Spleen (tissue), 11 donors: ENCODE measurements around the gene VEGFA. TPM values are rescaled to one million over a fixed set of nuclear protein-coding genes. Genes with fewer than 3 reads are reported as not detected.

ENCODE experiments used
- DNase-seq: peaks from one replicate; pipeline ENCODE4 v3.0.0-alpha.2; 2020
- H3K27ac ChIP-seq, 8 donors: fragments of 200-600 bp; sonication (generic) in 7 of 8; 1 replicate in 4 of 8; 2 replicates in 4 of 8; pipeline versions ENCODE4 v1.5.0 to v1.8.0; 2016 to 2021; ENCODE audit warnings: inconsistent platforms in 4 of 8, mild to moderate bottlenecking in 4 of 8, moderate library complexity in 1 of 8
- H3K27me3 ChIP-seq, 7 donors: fragments of 200-600 bp; sonication (generic) in 6 of 7; replicated peaks in 1 of 7; 1 replicate in 4 of 7; 2 replicates in 3 of 7; pipeline versions ENCODE4 v1.5.0 to v1.8.0; 2016 to 2021; ENCODE audit warnings: inconsistent platforms in 3 of 7, mild to moderate bottlenecking in 1 of 7
- H3K36me3 ChIP-seq, 6 donors: fragments of 200-600 bp; sonication (generic) in 5 of 6; 1 replicate in 4 of 6; 2 replicates in 2 of 6; pipeline versions ENCODE4 v1.5.0 to v1.8.0; 2016 to 2021; ENCODE audit warnings: inconsistent platforms in 2 of 6
- H3K4me1 ChIP-seq, 6 donors: fragments of 200-600 bp; sonication (generic) in 5 of 6; 1 replicate in 3 of 6; 2 replicates in 3 of 6; pipeline versions ENCODE4 v1.5.0 to v1.8.0; 2016 to 2021; ENCODE audit warnings: inconsistent platforms in 3 of 6
- H3K4me3 ChIP-seq, 8 donors: fragments of 200-600 bp; sonication (generic) in 7 of 8; 1 replicate in 4 of 8; 2 replicates in 4 of 8; pipeline versions ENCODE4 v1.5.0 to v1.8.0; 2016 to 2021; ENCODE audit warnings: inconsistent platforms in 4 of 8, mild to moderate bottlenecking in 4 of 8, moderate library complexity in 2 of 8
- H3K9me3 ChIP-seq, 8 donors: fragments of 200-600 bp; sonication (generic) in 7 of 8; 1 replicate in 4 of 8; 2 replicates in 4 of 8; pipeline versions ENCODE4 v1.5.0 to v1.8.0; 2016 to 2021; ENCODE audit warnings: inconsistent platforms in 4 of 8
- CTCF ChIP-seq, 11 experiments: fragments of 200-600 bp in 7 of 11; fragments of 450-650 bp in 4 of 11; sonication (generic) in 4 of 11; IDR thresholded peaks in 8 of 11; conservative IDR thresholded peaks in 3 of 11; 1 replicate in 7 of 11; 2 replicates in 4 of 11; pipeline versions ENCODE4 v1.4.0 to v1.8.0; 2016 to 2021; ENCODE audit warnings: antibody characterized with exemption in 11 of 11, inconsistent platforms in 4 of 11, mild to moderate bottlenecking in 1 of 11
- POLR2A ChIP-seq, 3 donors: fragments of 450-650 bp; IDR thresholded peaks; one replicate each; pipeline ENCODE4 v1.5.1; 2017; ENCODE audit warnings: antibody characterized with exemption in 3 of 3, mild to moderate bottlenecking in 1 of 3
- POLR2AphosphoS5 ChIP-seq, 3 donors: sonication (generic); formaldehyde crosslinking; IDR thresholded peaks; one replicate each; pipeline ENCODE4 v1.5.1; 2017; ENCODE audit warnings: antibody characterized with exemption in 3 of 3
- WGBS, 5 donors: extraction: QIAGEN DNeasy Blood & Tissue Kit in 3 of 5; methylation state at CpG; one replicate each; pipeline versions ENCODE4 v1.1.5 to v1.1.7; 2013 to 2018; 5-methylcytosine and 5-hydroxymethylcytosine counted together
- intact Hi-C: fragments of 100-400 bp; cut with DNase I; formaldehyde crosslinking; loops from one replicate; pipeline ENCODE4 v1.15.0; 2023; ENCODE audit warnings: low total_unique reads
- polyA plus RNA-seq, 3 donors: library from polyadenylated mRNA; stranded (reverse); fragments of 200-250 nt; gene quantifications; one replicate each; pipeline ENCODE4 v1.2.1, GENCODE V29; 2013
- total RNA-seq, 7 donors: library from RNA; depleted of rRNA in 3 of 7; stranded (reverse); fragments of >200 nt in 3 of 7; fragmentation: NEBNext Ultra II Directional in 4 of 7; extraction: Animal tissue kit (Norgen Biotek cat#: 25700) in 4 of 7; gene quantifications; one replicate each; pipeline versions ENCODE4 v1.1.0 to v1.2.1, GENCODE V29; 2016 to 2021
- donor health status: healthy with polysubstance abuse.
- donor health status: DM: no; HTN: no; CAD: no; lungs with moderate emphysema.
- donor health status: DM: no; HTN: no; CAD: no.
- donor health status: Bipolar disorder and iron deficiency.
- donor health status: healthy.
- donor health status: DM: no; HTN: no; CAD: no.
- donor health status: DM: yes; HTN: yes; CAD: no.

VEGFA gene
- total and polyA plus RNA-seq, 10 donors = 31.0 to 486 (median 153) TPM

DNA sequence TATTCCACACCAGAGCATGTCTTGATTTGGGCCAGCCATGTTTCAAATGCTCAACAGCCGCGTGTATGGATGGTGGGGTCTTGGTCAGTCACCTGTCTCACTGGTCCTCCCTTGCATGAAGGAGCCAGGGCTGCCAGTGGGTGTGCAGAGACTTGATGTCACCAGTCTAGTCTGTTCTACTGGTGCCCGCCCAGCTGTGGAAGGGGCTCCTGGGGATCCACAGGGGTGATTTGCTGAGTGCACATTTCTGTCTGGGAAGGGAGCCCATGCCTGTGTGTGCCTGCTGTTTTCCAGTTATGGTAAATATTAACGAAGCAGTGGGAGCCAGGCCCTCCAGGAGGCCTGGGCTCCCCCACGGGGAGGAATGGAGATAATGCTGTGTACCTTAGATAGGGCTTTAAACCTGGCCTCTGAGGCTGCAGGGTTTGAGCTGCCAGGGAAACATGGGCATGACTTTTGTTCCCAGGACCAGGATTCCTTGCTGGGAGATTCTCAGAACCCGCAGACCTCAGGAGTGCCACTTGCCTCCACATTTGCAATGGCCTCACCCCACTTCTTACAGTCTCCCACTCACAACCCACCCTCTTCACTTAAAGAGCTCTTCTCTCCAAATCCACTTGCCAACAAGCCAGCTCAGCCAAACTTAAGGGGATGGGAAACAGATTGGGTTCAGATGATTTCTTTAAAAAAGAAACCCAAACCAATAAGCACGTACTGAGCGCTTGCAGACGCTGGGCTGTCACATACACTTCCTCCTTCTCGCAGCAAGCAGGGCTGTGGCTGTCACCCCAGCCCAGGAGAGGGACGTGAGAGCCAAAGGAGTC lies 54.1 kb downstream of the VEGFA start:
- Histone ChIP-seq H3K36me3 (no peaks in the 10 kb centered on the region), H3K4me1 (peaks cover 0 to 21% (median 10%) of the 10 kb centered on the region in 6 donors), H3K4me3 (no peak overlapping the region), H3K27ac (no peak overlapping the region), H3K27me3 (no peaks in the 10 kb centered on the region), H3K9me3 (no peaks in the 10 kb centered on the region)
- DNase-seq = no peak
- TF ChIP-seq POLR2A (IDR thresholded peaks at IDR 0.05) (no peak), POLR2AphosphoS5 (IDR thresholded peaks at IDR 0.05) (no peak), CTCF (IDR thresholded peaks at IDR 0.05 in 8 of 11, conservative IDR thresholded peaks at IDR 0.05 in 3 of 11) (no peak)
- intact Hi-C loops = no loop called here
- WGBS, 5 donors = 51 to 53% (median 52%) methylated on average over 10 to 11 of the region's 11 CpGs

DNA sequence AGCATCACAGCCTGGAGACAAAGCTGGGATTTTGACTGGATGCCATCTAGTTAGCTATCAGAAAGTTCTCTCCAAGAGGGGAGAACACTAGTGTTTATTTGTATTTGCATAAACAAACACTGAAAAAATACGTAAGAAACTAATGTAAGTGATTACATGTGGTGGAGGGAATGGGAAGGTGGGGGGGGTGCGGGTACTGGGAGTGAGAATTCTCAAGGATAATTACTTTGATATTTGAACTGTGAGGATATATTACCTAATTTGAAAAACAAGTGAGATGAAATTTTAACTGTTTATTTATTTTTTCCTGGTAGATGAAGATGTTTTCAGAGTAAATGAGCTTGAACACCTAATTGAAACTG lies 54.7 kb downstream of the VEGFA start:
- no peak overlapping the region for H3K27ac ChIP-seq
- WGBS, 5 donors = 43 to 83% (median 71%) methylated on average over 2 of the region's 2 CpGs
- H3K4me3 ChIP-seq = no peak overlapping the region

DNA sequence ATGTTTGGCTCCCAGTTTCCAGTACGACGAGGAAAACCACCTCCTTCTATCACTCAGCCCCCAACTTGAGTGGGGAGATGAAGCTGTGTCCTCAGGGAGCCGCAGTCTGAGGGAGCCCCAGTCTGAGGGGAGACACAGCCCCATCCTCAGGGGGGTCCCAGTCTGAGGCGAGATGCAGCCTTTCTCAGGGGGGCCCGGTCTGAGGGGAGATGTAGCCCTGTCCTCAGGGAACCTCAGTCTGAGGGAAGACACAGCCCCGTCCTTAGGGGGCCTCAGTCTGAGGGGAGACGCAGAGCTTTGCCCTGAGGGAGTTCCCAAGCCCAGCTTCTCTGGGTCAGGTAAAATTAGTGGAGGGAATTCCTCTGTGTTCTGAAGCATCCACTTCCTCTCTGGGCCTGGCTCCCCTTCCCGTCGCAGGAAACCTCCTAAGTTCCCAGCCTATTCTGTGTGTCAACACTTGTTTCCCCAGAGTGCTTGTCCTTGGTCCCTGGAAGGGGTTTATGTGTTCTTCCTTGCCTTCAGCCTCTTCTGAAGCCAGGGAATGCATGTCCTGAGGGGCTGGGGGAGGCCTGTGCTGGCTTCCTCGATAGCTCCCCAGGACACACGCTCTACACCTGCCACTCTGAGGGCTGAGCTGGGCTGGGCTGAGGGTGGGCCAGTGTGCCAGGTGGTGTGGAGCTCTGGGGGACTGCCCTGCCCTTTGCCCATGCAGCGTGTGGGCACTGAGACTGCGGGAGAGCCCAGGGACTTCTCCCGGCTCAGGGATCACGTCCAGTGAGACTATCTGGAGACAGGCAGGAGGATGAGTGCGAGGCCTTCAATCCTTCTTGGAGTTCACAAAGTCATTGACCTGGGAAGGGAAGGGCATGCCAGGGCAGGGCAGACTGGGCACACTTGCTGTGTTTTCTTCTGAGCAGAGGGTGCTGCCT lies 55.4 kb downstream of the VEGFA start:
- WGBS, 5 donors = 71 to 87% (median 81%) methylated on average over 11 to 16 of the region's 16 CpGs
- H3K9me3 ChIP-seq = no peaks in the 10 kb centered on the region
- H3K4me3 ChIP-seq = no peak overlapping the region
- H3K27me3 ChIP-seq = no peaks in the 10 kb centered on the region
- DNase-seq = no peak
- no peak overlapping the region for H3K27ac ChIP-seq
- intact Hi-C loops = no loop called here
- H3K36me3 ChIP-seq = no peaks in the 10 kb centered on the region
- TF ChIP-seq CTCF (IDR thresholded peaks at IDR 0.05 in 8 of 11, conservative IDR thresholded peaks at IDR 0.05 in 3 of 11) (no peak), POLR2A (IDR thresholded peaks at IDR 0.05) (no peak), POLR2AphosphoS5 (IDR thresholded peaks at IDR 0.05) (no peak)
- H3K4me1 ChIP-seq = peaks cover 0 to 21% (median 10%) of the 10 kb centered on the region in 6 donors

More for the DNA sequence above, 54.7 kb downstream of the VEGFA start:
- no peak for DNase-seq
- no peaks in the 10 kb centered on the region for H3K9me3 ChIP-seq
- H3K4me1 ChIP-seq = peaks cover 0 to 21% (median 10%) of the 10 kb centered on the region in 6 donors
- H3K36me3 ChIP-seq = no peaks in the 10 kb centered on the region
- TF ChIP-seq CTCF (IDR thresholded peaks at IDR 0.05 in 8 of 11, conservative IDR thresholded peaks at IDR 0.05 in 3 of 11) (no peak), POLR2A (IDR thresholded peaks at IDR 0.05) (no peak), POLR2AphosphoS5 (IDR thresholded peaks at IDR 0.05) (no peak)
- H3K27me3 ChIP-seq = no peaks in the 10 kb centered on the region
- intact Hi-C loops = no loop called here

- Histone ChIP-seq H3K27me3 (no peaks in the 10 kb centered on the region), H3K36me3 (no peaks in the 10 kb centered on the region), H3K9me3 (no peaks in the 10 kb centered on the region), H3K27ac (no peak overlapping the region), H3K4me3 (no peak overlapping the region), H3K4me1 (peaks cover 0 to 21% (median 10%) of the 10 kb centered on the region in 6 donors)
- TF ChIP-seq POLR2A (IDR thresholded peaks at IDR 0.05) = no peak
- TF ChIP-seq POLR2AphosphoS5 (IDR thresholded peaks at IDR 0.05) = no peak
- no peak for TF ChIP-seq CTCF (IDR thresholded peaks at IDR 0.05 in 8 of 11, conservative IDR thresholded peaks at IDR 0.05 in 3 of 11)
- 73 to 88% (median 81%) methylated on average over 4 of the region's 4 CpGs for WGBS, 5 donors
- no peak for DNase-seq
- intact Hi-C loops = no loop called here
Observed at GRCh38 chr6:43826730-43827129, 56.7 kb downstream of the VEGFA start.
